MG63 (cell line): ENCODE results near the gene ECT2L. TPM values are rescaled to one million over a fixed set of nuclear protein-coding genes. Genes with fewer than 3 reads are reported as not detected.
"Not testable (repeated sequence)": the region's sequence is repeated elsewhere in the genome, so short reads cannot be mapped to it uniquely, and the experiment has no call there.

Source experiments
- DNase-seq: peaks from one replicate; pipeline ENCODE4 v3.0.0-alpha.2; 2020
- H3K27me3 ChIP-seq: fragments of 250-450 bp; sonication (Bioruptor Pico); 2 replicates; pipeline ENCODE4 v1.5.1; 2020; ENCODE audit warnings: mild to moderate bottlenecking, moderate library complexity
- H3K36me3 ChIP-seq: fragments of 250-450 bp; sonication (Bioruptor Pico); 2 replicates; pipeline ENCODE4 v1.5.1; 2020; ENCODE audit warnings: mild to moderate bottlenecking, moderate library complexity
- H3K4me3 ChIP-seq: fragments of 250-450 bp; sonication (Bioruptor Pico); 2 replicates; pipeline ENCODE4 v1.5.1; 2020; ENCODE audit warnings: mild to moderate bottlenecking, moderate library complexity
- H3K9me3 ChIP-seq: fragments of 250-450 bp; sonication (Bioruptor Pico); 2 replicates; pipeline ENCODE4 v1.5.1; 2020; ENCODE audit warnings: mild to moderate bottlenecking, moderate library complexity
- total RNA-seq: library from RNA; depleted of rRNA; stranded (reverse); fragments of >200 nt; shearing (Covaris generic); gene quantifications from 2 replicates; pipeline ENCODE4 v1.2.3, GENCODE V29; 2014; ENCODE audit warnings: low replicate concordance

The ECT2L gene
- total RNA-seq, 1 experiment from 2014 or later: not detected

DNA sequence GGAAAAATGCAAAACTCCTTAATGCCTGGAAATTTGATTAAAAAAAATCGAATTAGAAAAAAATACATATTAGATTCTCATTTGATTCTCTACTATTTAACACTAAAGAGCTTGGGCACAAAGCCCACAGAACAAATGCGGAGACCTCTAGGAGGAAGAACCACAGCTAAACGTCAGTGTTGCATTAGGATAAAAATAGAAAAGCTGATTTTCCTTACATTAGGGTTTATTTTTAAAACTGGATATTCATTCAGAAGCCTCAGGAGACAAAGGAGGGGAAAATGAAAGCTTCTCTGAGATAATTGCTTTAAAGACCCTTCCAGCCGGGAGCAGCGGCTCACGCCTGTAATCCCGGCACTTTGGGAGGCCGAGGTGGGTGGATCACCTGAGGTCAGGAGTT is 77.3 kb downstream of the ECT2L start:
- H3K9me3 ChIP-seq: no peaks in the 10 kb centered on the region
- no peak for DNase-seq
- H3K4me3 ChIP-seq: no peak overlapping the region
- H3K27me3 ChIP-seq: no peaks in the 10 kb centered on the region
- no peaks in the 10 kb centered on the region for H3K36me3 ChIP-seq

DNA sequence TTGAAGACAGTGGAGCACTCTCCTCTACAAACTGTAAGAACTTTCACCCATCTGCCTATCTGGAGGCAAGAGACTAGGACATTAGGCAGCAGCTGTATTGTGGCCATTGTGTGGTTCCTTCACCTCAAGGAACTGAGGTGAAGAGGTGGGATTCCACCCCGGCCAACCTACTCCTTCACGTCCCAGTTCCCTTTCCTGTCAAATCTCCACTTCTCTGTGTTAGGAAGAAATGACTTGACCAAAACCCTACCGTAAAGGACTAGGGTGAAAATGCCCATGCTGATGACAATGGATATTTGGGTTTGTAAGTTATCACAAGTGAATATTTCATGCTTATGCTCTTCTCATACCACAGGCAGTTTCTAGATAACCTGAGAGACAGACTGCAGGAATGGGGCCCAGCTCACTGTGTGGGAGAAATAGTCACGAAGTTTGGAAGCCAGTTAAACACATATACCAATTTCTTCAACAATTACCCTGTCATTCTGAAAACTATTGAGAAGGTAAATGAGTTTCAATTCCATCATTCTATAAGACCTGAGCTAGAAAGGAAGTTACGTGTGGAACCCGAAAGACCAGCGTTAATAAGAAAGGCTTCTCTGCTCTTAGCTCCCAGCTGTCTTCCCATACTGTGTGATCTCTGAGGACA is 86.6 kb downstream of the ECT2L start:
- Histone ChIP-seq H3K36me3 (no peaks in the 10 kb centered on the region), H3K9me3 (no peaks in the 10 kb centered on the region), H3K27me3 (no peaks in the 10 kb centered on the region), H3K4me3 (no peak overlapping the region)
- DNase-seq: no peak

DNA sequence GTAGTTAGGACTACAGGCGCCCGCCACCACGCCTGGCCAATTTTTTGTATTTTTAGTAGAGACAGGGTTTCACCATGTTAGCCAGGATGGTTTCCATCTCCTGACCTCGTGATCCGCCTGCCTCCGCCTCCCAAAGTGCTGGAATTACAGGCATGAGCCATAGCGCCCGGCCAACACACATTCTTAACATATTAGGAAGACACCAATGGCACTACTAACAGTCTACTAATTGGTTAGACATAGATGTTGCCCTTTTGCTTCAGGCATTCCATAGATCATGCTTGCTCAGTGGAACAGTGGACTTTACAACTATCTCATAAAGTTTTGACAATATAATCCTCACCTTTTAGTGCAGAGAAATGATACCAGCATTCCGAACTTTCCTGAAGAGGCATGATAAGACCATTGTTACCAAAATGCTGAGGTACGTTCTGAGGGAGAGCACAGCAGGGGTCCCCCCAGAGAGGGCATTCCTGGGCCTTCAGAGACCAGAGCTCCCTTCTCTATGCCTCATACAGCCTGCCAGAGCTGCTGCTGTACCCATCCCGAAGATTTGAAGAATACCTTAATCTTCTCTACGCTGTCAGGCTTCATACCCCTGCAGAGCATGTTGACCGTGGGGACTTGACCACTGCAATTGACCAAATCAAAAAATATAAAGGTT is 89.4 kb downstream of the ECT2L start:
- no peaks in the 10 kb centered on the region for H3K27me3 ChIP-seq
- H3K9me3 ChIP-seq: no peaks in the 10 kb centered on the region
- H3K4me3 ChIP-seq: no peak overlapping the region
- no peak for DNase-seq
- H3K36me3 ChIP-seq: no peaks in the 10 kb centered on the region

DNA sequence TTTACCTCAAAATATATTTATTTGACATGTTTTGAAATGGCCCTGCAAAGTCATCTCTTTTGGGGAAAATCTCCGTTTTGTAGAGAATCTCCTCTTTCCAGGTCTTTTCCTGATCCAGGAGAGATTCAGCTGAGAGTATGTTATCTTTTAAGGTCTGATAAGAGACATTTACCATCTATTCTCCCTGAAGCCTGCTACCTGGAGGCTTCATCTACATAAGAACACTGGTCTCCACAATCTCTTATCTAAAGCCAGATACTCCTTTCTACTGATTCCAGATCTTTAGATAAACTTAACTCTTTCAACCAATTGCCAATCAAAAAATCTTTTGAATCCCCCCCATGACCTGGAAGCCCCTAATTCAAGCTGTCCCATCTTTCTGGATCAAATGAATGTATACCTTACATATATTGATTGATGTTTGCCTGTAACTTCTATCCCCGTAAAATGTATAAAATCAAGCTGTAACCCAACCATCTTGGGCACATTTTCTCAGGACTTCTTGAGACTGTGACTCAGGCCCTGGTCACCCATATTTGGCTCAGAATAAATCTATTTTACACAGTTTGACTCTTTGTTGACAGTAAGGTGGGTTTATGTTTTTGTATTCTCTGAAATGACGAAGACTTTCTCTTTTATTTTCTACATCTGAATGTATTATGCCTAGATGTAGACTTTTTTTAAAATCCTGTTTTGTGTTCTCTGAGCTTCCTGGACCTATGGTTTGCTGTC is 95.5 kb downstream of the ECT2L start:
- H3K9me3 ChIP-seq: no peaks in the 10 kb centered on the region
- no peaks in the 10 kb centered on the region for H3K36me3 ChIP-seq
- H3K27me3 ChIP-seq: no peaks in the 10 kb centered on the region
- no peak for DNase-seq
- no peak overlapping the region for H3K4me3 ChIP-seq

DNA sequence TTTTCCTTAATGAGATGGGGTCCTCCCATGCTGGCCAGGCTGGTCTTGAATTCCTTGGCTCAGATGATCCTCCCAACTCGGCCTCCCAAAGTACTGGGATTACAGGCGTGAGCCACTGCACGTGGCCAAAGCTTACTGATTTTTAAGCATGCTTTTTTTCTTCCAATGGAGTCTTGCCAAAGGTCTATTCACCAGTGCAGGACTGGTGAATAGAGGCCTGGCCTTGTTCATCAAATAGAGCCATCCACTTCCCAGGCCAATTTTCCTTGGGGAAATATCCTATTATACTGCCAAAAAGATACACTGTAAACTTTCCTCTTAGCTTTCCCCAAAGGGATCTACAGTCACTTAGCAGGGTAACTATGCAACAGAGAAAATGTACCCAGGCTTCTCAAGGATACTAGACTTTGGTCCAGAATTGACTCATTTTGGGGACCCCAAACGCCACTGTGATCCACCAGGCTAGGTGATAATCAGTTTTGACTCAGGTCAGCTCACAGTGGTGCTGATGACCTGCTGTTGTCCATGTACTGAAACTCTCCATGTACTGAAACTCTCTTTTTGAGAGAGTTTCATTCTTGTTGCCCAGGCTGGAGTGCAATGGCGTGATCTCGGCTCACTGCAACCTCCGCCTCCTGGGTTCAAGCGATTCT is 100.3 kb downstream of the ECT2L start:
- no peaks in the 10 kb centered on the region for H3K27me3 ChIP-seq
- peaks cover 3% of the 10 kb centered on the region; the same call in 1 of the 2 replicates for H3K36me3 ChIP-seq
- DNase-seq: no peak
- H3K9me3 ChIP-seq: no peaks in the 10 kb centered on the region
- H3K4me3 ChIP-seq: no peak overlapping the region

DNA sequence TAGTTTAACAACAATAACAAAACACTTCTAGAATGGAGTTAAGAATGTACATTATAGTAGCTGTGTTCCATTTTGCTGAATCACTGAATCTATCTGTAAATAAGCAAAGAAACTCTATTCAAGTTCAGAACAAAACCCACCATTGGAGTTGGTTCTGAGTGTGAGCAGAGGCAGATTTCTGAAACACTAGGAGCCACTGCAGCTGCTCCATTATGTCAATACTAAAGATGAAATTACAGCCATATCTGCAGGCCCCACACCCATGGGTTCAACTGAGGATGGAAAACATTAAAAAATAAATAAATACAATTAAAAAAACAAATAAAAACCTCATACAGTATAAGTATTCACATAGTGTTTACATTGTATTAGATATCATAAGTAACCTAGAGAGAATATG is 101.1 kb downstream of the ECT2L start:
- no peaks in the 10 kb centered on the region for H3K9me3 ChIP-seq
- peaks cover 3% of the 10 kb centered on the region; the same call in 1 of the 2 replicates for H3K36me3 ChIP-seq
- no peaks in the 10 kb centered on the region for H3K27me3 ChIP-seq
- H3K4me3 ChIP-seq: no peak overlapping the region
- DNase-seq: no peak

DNA sequence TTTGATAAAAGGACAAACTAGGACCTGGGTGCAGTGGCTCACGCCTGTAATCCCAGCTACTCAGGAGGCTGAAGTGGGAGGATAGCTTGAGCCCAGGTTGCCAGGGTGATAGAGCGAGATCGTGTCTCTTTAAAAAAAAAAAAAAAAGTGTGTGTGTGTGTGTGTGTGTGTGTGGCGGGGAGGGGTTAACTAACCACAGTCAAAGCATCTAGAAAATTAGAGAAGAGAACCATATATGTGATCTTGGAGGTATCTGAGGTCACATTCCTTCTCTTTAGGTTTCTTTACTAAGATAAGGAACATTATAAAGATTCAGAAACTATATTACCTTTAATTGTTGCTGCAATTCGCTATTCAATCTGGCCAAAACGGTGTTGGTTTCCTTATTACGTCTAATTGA is 111.3 kb downstream of the ECT2L start:
- H3K4me3 ChIP-seq: no peak overlapping the region
- DNase-seq: no peak
- peaks cover 21% of the 10 kb centered on the region; the same call in 1 of the 2 replicates for H3K36me3 ChIP-seq
- no peaks in the 10 kb centered on the region for H3K27me3 ChIP-seq
- H3K9me3 ChIP-seq: no peaks in the 10 kb centered on the region

DNA sequence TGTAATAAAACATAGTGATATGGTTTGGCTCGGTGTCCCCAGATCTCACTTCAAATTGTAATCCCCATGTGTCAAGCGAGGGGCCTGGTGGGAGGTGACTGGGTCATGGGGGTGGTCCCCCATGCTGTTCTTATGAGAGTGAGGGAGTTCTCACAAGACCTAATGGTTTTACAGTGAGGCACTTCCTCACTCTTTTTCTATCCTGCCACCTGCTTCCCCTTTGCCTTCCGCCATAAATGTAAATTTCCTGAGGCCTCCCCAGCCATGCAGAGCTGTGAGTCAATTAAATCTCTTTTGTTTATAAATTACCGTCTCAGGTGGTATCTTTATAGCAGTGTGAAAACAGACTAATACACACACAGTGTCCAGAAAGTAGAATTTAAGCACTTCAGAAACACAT is 113.6 kb downstream of the ECT2L start:
- H3K36me3 ChIP-seq: peaks cover 20% of the 10 kb centered on the region; the same call in 1 of the 2 replicates
- H3K27me3 ChIP-seq: no peaks in the 10 kb centered on the region
- no peak overlapping the region for H3K4me3 ChIP-seq
- H3K9me3 ChIP-seq: no peaks in the 10 kb centered on the region
- DNase-seq: no peak

DNA sequence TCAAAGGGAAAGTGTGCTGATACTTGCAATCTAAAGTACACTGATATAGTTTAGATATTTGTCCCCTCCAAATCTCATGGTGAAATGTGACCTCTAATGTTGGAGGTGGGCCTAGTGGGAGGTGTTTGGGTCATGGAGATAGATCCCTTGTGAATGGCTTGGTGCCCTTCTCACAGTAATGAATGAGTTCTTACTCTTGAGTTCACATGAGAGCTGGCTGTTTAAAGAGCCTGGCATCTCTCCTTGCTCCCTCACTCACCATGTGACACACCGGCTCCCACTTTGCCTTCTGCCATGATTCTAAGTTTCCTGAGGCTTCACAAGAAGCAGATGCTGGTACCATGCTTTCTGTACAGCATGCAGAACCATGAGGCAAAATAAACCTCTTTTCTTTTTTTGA is 114.1 kb downstream of the ECT2L start:
- Histone ChIP-seq H3K9me3 (no peaks in the 10 kb centered on the region), H3K4me3 (no peak overlapping the region), H3K27me3 (no peaks in the 10 kb centered on the region), H3K36me3 (peaks cover 20% of the 10 kb centered on the region)
- no peak for DNase-seq

DNA sequence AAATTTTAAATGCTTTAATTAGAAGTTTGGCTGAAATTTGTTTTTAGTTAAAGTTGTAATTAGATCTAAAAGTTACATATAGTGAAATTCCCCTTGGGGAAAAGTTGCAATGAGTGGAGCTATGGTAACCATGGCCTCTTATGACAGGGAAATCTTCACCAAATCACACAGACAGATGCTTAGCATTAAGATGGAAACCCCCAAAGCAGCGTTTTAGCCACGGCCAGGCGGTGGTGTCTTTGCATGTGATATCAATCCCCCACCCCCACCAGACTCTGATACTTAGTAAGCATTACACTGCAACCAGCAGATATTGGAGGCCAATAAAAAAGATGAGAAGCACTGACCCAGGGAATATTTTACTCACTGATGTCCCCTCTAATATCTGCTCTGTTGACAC is 116.4 kb downstream of the ECT2L start:
- Histone ChIP-seq H3K36me3 (peaks cover 17% of the 10 kb centered on the region), H3K4me3 (no peak overlapping the region), H3K27me3 (no peaks in the 10 kb centered on the region), H3K9me3 (no peaks in the 10 kb centered on the region)
- DNase-seq: no peak

DNA sequence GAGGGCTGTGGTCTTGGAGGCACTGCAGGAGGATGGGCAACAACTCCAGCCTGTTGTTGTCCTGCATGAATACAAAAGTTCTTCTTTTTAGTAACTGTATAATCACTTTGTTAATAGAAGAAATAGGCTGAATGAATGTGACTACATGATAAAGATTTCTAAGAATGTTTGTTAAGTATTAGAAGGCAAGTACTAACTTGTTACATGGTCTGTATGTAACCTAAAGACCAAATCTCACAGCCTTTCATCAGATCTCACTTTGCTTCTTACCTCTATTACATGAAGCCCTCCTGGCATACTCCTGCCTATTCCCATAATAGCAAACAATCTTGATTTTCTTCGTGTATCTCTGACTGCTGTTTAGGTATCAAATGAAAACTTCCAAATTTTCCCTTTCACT is 118.8 kb downstream of the ECT2L start:
- H3K27me3 ChIP-seq: no peaks in the 10 kb centered on the region

DNA sequence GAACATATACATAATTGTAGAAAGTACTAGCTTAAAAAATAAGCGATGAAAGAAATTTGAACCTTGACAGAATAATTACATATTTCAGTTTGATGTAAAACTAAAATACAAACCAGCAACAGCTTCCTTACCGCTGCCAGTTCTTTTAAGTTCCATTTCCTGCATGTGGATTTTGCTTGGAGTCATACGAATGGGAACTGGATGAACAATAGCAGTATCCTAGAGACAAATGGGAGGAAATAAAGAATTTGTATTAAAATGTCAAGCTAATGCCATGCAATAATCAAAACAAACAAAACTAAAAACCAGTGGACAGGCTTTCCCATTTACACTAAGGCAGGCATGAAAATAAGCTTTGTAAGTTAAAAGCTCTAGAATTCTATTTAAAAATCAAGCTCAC is 125.0 kb downstream of the ECT2L start:
- Histone ChIP-seq H3K36me3 (peaks cover 5% of the 10 kb centered on the region), H3K27me3 (no peaks in the 10 kb centered on the region), H3K9me3 (no peaks in the 10 kb centered on the region), H3K4me3 (no peak overlapping the region)
- no peak for DNase-seq

More for the DNA sequence above, 118.8 kb downstream of the ECT2L start:
- Histone ChIP-seq H3K36me3 (peaks cover 11% of the 10 kb centered on the region), H3K9me3 (no peaks in the 10 kb centered on the region), H3K4me3 (no peak overlapping the region)
- no peak for DNase-seq

DNA sequence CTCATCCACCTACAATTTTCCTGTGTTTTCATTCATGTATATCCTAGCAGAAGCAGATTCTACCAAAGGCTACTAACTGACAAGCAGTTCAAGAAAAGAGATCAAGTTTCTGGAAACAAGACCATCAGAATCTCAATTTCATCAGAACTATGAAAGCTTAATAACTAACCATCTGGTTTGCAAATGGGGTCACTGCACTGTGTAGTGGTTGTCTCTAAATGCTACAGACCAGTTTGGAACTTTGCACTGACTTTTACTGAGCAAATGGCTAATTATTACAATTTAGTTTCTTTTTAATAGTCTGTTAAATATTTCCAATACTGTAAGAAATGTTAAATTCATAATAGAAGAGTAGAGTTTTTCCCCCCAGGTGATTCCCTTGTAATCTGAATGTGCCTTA is 127.7 kb downstream of the ECT2L start:
- Histone ChIP-seq H3K36me3 (peaks cover 5% of the 10 kb centered on the region), H3K4me3 (no peak overlapping the region), H3K9me3 (no peaks in the 10 kb centered on the region), H3K27me3 (no peaks in the 10 kb centered on the region)
- DNase-seq: no peak

DNA sequence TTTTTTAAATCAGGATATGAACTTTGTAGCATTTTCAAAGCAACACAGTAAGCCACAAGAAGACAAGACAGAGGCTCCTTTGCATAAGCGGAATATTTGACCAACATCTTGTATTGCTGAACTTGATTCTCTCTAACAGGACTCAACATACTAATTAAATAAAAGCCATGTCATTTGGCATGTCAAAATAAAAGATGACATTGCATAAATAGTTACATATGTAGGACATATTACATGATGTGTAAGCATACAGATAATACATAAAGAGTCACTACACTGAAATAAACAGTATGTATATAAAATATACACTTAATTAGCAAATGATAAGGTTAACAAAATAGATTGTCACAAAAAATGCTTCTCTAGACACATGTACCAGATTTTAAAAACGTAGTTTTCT is 129.9 kb downstream of the ECT2L start:
- Histone ChIP-seq H3K9me3 (no peaks in the 10 kb centered on the region), H3K36me3 (peaks cover 4% of the 10 kb centered on the region), H3K4me3 (no peak overlapping the region)

DNA sequence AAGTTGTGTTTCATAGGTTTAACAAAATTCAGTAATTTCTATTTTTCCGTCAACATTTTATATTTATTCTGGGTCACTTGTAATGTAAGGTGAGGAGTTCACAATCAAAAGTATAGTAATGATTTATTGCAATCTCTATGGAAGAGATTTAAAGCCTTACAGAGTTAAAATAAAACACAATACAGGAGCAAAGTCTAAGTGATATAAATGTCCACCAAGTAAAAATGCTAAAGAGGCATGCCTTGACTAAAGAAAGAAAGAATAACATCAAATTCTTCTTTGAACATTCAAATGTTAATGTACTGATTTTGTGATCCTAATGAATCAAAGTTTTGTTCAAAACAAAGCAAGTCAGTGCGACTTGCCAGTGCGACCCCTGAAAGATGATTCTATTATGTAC is 130.7 kb downstream of the ECT2L start:
- DNase-seq: no peak
- H3K9me3 ChIP-seq: no peaks in the 10 kb centered on the region
- H3K4me3 ChIP-seq: no peak overlapping the region
- no peaks in the 10 kb centered on the region for H3K27me3 ChIP-seq
- H3K36me3 ChIP-seq: peaks cover 4% of the 10 kb centered on the region

More for the DNA sequence above, 129.9 kb downstream of the ECT2L start:
- no peaks in the 10 kb centered on the region for H3K27me3 ChIP-seq
- DNase-seq: no peak

DNA sequence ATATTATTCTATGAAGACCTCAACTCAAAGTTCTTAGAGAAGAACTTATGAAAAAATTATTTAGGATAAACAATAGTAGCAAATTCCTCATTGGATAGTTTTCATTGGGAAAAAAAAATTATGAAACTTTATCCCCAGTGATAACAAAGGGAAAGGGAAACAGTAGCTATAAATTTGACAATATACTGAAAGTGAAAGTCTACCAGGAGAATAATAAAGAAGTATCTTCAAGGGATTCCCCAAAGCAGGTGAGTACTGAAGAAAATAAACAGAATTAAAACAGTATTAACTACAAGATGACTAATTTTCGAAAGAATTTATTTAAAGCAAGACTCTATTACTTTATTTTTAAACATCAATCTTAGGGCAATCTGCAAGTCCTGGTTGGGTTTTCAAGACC is 135.8 kb downstream of the ECT2L start:
- Histone ChIP-seq H3K9me3 (no peaks in the 10 kb centered on the region), H3K4me3 (no peak overlapping the region), H3K27me3 (no peaks in the 10 kb centered on the region), H3K36me3 (peaks cover 4% of the 10 kb centered on the region)
- DNase-seq: no peak

DNA sequence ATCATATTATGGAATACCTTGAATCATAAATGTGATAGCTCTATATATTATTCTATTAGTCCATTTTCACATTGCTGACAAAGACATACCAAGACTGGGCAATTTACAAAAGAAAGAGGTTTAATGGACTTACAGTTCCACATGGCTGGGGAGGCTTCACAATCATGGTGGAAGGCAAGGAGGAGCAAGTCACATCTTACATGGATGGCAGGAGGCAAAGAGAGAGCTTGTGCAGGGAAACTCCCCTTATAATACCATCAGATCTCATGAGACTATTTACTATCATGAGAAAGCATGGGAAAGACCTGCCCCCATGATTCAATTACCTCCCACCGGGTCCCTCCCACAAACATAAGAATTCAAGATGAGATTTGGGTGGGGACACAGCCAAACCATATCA is 141.0 kb downstream of the ECT2L start:
- not testable (repeated sequence) for H3K4me3 ChIP-seq, H3K27me3 ChIP-seq, H3K9me3 ChIP-seq, DNase-seq, H3K36me3 ChIP-seq
